Measurements from ENCODE around the gene YAF2. TPM values are rescaled to one million over a fixed set of nuclear protein-coding genes. Genes with fewer than 3 reads are reported as not detected.
A peak's percentile ranks its signal among the peaks of the same experiment; 100 is the strongest.

The YAF2 gene
- polyA plus RNA-seq, 12 donors, result 22.0 to 33.5 (median 29.4) TPM; not detected in 1

GRCh38 chr12:42145552-42146215, 92.4 kb downstream of the YAF2 start:
- no peak for DNase-seq

- no peak for DNase-seq
Measured at GRCh38 chr12:42145197-42145549, 92.9 kb downstream of the YAF2 start.

- DNase-seq, result peak; percentile 93
Measured at GRCh38 chr12:42144408-42145196, 93.4 kb downstream of the YAF2 start, which contains the start of gene GXYLT1. Gene GXYLT1, minus strand, starts transcription at chr12:42144874. Its CDS starts 228 bp downstream, at chr12:42144646.

- no peak for DNase-seq
Measured at GRCh38 chr12:42144158-42144407, 94.0 kb downstream of the YAF2 start.

GRCh38 chr12:42143452-42144157, 94.4 kb downstream of the YAF2 start:
- peak; percentile 21 for DNase-seq

- no peak for DNase-seq
Measured at GRCh38 chr12:42141981-42142606, 96.0 kb downstream of the YAF2 start.

- no peak for DNase-seq
Measured at GRCh38 chr12:42140901-42141300, 97.1 kb downstream of the YAF2 start.

GRCh38 chr12:42135259-42135814, 102.7 kb downstream of the YAF2 start:
- DNase-seq, result no peak

GRCh38 chr12:42130672-42131402, 107.2 kb downstream of the YAF2 start:
- no peak for DNase-seq

- DNase-seq, result peak; percentile 56
Measured at GRCh38 chr12:42129595-42130204, 108.3 kb downstream of the YAF2 start.

GRCh38 chr12:42128888-42129287, 109.2 kb downstream of the YAF2 start:
- DNase-seq, result no peak

- no peak for DNase-seq
Measured at GRCh38 chr12:42128327-42128726, 109.7 kb downstream of the YAF2 start.

GRCh38 chr12:42126963-42127362, 111.1 kb downstream of the YAF2 start:
- DNase-seq, result no peak

GRCh38 chr12:42125388-42125767, 112.7 kb downstream of the YAF2 start:
- DNase-seq, result no peak

GRCh38 chr12:42124764-42125387, 113.2 kb downstream of the YAF2 start:
- DNase-seq, result no peak

GRCh38 chr12:42119085-42119633, 118.9 kb downstream of the YAF2 start:
- DNase-seq, result no peak

- no peak for DNase-seq
Measured at GRCh38 chr12:42118136-42118879, 119.7 kb downstream of the YAF2 start.

- DNase-seq, result no peak
Measured at GRCh38 chr12:42109031-42109430, 129.0 kb downstream of the YAF2 start.
